A549 (cell line): ENCODE measurements around the gene TSSK2.

Experiments used
- BHLHE40 ChIP-seq: IDR thresholded peaks from 2 replicates; pipeline ENCODE4 v1.6.1; 2012; ENCODE audit warnings: low read depth, low read length, inconsistent platforms
- CHD2 ChIP-seq: fragments of 150-350 bp; IDR thresholded peaks from 2 replicates; pipeline ENCODE4 v1.6.1; 2014; ENCODE audit warnings: low read length; ENCODE audit not compliant: partially characterized antibody
- CTCF ChIP-seq: fragments of >200 bp; sonication (Bioruptor Twin); formaldehyde crosslinking; IDR thresholded peaks from 3 replicates; pipeline ENCODE4 v1.5.1; 2016
- ESRRA ChIP-seq: fragments of 150-350 bp; IDR thresholded peaks from 2 replicates; pipeline ENCODE4 v1.6.1; 2014; ENCODE audit warnings: mild to moderate bottlenecking, low read length, borderline replicate concordance
- GATA3 ChIP-seq: IDR thresholded peaks from 2 replicates; pipeline ENCODE4 v1.6.1; 2012; ENCODE audit warnings: borderline replicate concordance
- HDAC2 ChIP-seq: fragments of 200-600 bp; sonication (generic); IDR thresholded peaks from 2 replicates; pipeline ENCODE4 v1.6.1; 2016
- MAFK ChIP-seq: fragments of 450-650 bp; IDR thresholded peaks from 2 replicates; pipeline ENCODE4 v1.6.1; 2014; ENCODE audit not compliant: partially characterized antibody
- MAX ChIP-seq: IDR thresholded peaks from 2 replicates; pipeline ENCODE4 v1.6.1; 2012
- NR3C1 ChIP-seq: fragments of >200 bp; sonication (Bioruptor Twin); formaldehyde crosslinking; IDR thresholded peaks from 3 replicates; pipeline ENCODE4 v1.6.1; 2017
- ZC3H11A ChIP-seq: fragments of 450-650 bp; IDR thresholded peaks from 2 replicates; pipeline ENCODE4 v1.6.1; 2014; ENCODE audit warnings: antibody characterized with exemption, mild to moderate bottlenecking

GRCh38 chr22:19085233-19085718 is 45.8 kb upstream of the TSSK2 start:
- TF ChIP-seq CHD2 (no peak), CTCF (peak; percentile 46), NR3C1 (no peak), HDAC2 (no peak), MAX (no peak), BHLHE40 (no peak), ZC3H11A (no peak), GATA3 (no peak), MAFK (no peak), ESRRA (no peak)
